GM21529 (cell line): Measurements from ENCODE around the gene AHDC1.

Experiments
- ATAC-seq: cut with Tn5 transposase; IDR thresholded peaks from one replicate; pipeline ENCODE4 v1.9.1; 2021; ENCODE audit not compliant: unreplicated experiment

The AHDC1 gene

DNA sequence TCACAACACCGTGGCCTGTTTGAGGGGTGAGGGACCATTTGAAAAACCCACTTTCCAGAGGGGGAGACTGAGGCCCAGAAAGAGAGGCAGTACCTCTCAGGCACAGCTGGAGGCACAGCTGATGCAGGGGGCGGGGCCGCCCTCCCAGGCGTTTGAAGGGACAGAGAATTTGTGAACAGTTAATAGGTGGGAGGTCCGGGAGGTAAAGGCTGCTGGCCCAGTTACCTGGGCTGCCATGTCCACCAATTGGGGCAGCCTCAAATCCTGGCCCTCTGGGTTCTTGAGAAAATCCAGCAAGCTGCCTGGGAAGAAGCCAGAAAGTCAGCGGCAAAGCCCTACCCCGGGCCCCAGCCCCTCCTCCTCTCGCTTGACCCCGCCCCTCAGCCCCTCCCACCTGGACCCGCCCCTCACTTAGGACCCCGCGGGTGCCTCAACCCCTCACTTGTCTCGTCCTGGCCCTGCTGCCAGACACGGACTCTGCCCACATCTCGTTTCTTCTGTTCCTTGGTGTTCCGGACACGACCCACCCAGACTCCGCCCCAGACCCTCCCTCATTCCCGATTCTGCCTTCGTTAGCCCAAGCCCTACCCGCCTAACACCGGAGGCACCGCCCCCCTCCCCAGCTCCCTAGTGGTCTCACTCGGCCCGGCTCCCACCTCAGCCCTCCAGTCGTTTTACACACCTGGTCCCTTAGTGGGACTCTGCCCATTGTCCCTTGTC lies 10.8 kb upstream of the AHDC1 start:
- no peak for ATAC-seq

DNA sequence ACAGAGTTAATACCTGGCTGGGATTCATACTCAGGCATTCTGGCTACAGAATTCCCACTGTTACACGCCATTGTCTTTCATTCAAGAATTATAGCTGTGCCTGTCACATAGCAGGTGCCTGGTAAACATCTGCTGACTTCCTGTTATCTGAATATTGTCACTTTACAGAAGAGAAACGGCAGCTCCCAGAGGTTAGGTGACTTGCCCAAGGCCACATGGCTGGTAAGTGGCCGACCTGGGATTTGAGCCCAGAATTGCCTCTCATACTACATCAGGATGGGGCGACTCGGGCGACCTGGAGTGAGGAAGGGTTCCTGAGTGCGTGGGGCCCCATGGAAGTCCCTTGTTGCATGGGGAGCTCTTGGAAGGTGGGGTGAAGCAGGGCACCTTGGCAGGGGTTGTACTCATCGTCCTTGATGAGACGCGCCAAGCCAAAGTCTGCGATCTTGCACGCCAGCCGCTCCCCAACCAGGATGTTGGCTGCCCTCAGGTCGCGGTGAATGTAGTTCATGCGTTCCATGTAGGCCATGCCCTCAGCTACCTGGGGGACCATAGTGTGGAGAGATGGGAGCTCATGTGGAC lies 10.2 kb upstream of the AHDC1 start:
- no peak for ATAC-seq

DNA sequence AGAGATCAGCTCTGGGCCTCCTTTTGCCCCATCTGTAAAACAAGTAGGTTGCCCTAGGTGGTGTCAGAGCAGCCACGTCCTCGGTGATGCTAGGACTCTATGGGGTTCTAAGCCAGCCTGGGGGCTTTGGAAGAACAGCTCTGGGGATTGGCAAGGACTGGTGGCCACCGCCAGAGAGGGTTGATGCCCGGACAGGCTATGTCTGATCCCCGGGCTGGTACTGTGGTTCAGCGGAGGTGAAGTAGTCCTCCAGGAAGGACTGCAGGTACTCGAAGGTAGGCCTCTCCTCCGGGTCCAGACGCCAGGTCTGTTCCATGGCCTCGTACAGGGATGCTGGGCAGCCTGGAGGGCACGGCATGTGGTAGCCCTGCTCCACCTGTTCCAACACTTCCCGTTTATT lies 8.8 kb upstream of the AHDC1 start:
- ATAC-seq: no peak

DNA sequence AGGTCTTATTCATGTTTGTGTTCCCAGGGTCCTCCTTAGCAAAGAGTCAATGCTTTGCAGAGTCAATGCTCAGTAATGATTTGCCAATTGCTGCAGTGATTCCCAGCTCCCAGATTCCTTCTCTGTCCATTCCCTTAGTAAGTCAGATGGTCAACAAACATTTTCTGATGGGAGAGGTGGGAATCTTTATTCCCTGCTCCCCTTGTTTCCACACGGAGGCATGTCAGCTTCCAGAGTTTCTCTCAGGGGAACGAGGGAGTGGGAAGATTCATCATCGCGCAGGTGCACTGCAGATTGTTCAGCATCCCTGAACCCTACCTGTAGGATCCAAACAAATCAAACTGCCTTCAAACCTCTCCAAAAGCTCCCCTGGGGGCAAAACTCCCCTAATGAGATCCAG lies 7.5 kb upstream of the AHDC1 start:
- ATAC-seq: no peak

DNA sequence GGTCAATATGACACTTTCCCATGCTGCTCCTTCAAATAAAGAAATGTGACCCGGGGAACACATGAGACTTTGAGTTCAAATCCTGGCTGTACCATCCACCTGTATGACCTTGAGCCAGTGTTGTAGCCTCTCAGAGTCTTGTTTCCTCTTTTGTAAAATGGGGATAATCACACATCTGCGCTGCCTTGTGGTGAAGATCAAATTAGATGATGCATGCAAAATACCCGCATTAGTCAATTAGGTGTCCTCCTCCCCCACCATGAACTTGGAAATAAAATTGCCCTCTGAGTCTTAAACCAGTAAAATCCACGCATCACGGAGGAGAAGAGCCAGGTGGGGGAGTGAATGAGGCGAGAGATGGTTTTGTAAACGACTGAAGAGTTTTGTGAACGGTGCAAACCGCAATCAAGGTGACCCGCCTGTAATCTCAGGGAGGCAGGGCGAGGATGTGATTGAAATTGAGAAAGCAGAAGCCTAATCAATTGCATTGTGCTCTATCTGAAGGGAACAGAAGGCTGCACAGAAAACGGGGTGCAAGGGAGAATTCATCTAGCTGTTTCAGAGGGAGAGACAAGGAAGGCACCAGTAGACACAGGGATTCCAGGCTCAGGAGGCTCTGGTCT lies 5.8 kb upstream of the AHDC1 start:
- no peak for ATAC-seq

DNA sequence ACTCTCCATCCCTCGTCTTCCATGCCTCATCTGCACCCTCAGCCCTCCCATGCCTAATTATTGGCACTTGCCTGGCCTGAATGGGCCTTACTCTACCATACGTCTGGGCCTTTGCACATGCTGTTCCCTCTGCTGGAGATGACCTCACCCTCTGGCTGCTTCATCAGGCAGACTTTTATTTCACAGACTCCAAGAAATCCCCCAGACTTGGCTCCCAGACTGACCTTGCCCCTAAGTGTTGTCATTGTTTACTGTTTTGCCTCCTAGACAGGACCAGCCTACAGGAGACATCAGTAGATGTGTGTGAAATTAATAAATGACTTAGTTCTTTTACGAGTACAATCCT lies 5.2 kb upstream of the AHDC1 start:
- no peak for ATAC-seq

DNA sequence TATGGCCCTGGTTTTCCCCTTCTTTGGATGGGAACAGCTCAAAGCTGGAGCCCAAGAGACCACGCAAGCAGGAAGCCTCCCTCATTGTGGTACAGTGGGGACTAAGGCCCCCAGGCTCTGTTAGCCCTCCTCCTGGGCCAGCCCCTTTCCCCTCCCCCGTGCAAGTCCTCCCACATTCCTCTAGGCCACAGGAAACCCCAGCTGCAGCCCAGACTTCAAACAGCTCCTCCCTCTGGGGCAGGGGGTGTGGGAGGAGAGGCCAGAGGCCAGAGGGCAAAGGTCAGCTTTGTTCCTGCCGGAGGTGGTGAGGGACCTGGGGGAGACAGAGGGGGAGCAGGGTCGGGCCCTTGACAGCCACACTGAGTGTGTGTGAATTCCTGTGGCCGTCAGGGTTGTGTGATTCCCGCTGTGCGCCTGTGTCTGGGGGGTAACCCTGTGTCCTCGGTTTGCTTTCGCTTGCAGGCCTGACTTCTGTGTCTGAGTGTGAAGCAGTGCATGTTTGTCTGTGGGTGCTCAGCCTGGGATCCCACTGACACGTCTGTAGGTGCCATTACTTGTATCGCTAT lies 3.4 kb upstream of the AHDC1 start:
- no peak for ATAC-seq

DNA sequence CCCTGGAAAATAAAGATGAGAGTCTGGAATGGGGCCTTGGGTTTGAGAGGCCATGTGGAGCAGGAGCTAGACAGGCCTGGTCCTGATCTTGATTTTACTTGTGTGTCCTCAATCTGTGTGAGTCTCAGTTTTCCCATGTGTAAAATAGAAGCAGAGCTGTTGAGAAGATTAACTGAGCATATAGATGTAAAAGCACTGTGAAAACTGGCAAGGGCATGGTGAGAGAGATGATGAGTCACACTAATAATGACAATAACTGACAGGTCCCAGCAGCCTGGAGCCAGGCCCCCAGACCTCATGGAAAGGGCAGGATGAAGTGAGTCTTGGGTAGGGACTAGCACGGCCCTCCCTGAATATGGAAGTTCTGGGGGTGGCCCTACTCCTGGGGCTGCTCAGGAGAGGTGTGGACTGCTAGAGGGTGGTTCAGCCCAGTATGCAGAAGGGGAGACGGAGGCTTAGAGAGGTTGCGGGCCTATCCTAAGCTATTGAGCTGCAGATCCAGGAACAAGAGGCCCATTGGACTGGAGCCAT lies 2.8 kb upstream of the AHDC1 start:
- ATAC-seq: no peak

DNA sequence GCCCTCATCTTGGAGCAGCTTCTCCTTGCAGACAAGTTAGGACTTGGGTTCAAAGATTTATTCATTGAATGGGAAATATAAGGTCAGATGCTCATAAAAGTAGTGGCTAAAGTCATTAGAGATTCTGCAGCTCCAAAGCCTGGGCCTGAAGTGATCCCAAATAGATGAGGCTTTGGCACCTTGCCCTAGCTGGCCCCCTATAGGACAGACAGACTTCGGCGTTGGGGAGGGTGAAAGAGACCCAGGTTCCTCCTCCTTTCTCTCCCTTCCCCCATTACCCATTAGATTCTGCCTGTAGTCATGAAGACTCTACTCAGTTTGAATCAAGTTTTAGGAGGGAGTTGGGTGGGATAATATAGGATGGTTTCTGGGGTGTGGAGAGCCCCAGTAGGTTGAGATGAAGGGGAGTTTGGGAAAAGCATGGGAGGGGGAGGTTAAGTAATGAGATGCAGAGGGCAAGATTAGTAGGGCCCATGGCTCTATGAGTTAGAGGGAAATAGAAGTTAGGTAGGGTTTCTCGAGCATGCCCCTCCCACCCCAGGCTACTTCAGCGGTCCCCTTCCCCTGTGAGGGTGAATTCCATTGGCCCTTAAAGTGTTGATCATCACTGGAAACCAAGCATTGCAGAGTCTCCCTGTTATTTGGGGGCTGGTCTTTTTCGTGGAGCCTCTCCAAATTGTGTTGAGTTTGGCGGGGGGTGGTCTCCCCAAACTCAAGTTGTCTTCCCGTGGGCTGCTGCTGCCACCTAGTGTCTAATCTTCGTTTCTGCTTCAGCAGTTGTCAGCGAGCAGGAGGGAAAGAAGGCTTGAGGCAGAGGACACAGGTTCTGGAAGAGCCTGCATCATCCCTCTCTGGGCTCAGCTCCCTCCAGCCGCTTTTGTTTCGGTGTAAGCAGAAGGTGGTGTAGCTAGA lies 2.1 kb upstream of the AHDC1 start:
- ATAC-seq: no peak

DNA sequence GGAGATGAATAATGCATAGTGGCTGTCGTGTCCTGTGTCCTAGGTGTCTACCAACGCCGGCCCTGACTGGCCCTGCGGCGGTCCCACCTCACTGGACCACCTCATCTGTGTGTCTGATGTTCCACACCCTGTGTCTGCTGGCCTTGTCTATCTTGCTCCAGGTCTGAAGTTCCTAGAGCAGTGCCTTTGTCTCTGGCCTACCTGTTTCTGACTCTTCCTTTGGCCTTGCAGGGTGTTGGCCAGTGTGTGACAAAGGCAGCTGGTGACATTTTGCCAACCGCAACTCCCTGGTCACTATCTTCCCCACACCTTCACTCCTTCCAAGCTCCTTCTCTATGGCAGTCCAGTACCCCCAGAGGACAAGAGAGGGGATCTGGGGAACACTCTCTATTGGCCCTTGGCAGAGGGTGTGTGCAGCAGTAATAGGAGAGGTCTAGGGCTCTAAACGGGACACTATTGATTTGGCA lies 1.4 kb upstream of the AHDC1 start:
- no peak for ATAC-seq

DNA sequence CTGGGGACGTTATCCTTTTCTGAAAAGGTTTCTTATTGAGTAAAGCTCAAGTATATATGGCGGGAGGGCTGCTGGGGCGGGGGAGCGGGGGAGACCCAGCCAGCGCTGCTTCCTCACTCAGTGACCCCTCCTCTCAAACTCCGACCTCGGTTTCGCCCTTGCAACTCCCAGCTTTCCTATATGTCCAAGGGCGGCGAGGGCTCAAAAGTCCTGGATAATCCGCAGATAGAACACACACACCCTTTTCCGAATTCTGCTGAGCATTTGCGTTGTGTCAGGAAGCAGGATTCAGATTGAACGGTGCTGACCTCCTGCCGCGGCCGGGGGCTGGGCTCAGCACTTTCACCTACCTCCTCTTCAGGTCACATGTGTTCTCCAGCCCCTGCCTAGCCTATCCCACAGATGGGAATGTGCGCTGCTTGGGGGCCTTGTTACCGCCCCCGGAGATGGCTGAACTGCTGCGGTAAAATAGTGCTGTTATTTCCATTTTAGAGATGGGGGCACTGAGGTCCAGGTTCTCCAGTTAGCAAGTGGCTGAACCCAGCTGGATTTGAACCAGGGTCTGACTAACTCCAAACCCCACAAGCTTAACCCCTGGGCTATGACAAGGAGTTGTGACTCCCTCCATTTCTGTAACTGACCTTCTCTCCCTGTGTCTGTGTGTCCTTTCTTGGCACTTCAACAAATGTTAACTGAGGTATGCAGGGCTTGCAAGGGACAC lies 795 bp upstream of the AHDC1 start:
- no peak for ATAC-seq

DNA sequence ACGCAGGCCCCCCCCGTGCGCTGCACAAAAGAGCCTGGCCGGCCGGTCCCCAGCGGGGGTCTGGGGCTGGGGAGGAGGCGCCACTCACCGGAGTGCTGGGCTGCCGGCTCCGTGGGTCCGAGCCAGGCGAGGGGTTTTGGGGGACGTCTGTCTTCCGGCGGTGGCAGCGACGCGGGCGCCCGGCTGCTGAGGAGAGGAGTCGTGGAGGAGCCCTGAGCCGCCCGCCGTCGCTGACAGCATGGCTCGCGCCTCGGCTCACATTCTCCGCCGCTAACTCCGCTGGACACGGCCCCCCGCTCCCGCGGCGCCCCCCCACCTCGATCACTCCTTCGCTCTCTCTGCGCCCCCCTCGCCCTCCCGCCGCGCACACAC lies 649 bp downstream of the AHDC1 start:
- no peak for ATAC-seq

DNA sequence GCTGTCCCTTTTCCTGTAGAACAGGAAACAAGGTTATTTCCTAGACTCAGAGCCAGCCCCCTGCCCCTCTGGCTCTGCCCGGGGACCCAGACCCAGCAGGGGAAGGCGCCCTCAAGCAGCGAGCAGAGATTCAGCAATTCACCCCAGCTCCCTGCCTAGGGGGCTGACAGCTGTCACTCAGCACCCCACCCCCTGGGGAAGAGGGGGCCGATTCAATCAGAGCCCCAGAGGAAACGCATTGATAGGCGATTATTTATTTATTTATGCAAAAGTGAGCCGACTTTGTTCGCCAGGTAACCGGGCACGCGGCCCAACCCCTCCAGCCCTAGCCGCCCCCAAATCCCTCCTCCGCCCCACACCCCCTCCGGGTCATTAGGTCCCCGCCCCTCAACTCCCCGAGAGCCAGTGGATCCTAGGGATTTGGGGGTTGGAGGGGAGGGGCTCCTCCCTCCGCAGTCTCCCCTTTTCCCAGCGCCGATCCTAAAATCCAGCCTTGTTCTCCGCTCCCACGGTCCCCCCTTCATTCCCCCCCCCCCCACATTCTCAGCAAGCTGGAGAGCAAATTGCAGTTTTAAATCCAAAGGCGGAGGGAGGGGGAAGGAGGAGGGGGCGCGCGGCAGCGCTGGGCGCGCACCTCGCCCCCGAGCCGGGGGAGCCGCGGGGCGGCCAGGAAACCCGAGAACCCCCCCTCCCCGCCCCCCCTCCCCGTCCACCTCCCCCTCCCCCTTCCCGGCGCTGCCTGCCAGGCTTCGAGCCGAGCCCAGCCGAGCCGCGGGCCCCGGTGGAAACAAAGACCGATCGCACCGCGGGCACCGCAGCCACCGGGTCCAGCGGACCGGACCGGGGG lies 1.3 kb downstream of the AHDC1 start:
- no peak for ATAC-seq

DNA sequence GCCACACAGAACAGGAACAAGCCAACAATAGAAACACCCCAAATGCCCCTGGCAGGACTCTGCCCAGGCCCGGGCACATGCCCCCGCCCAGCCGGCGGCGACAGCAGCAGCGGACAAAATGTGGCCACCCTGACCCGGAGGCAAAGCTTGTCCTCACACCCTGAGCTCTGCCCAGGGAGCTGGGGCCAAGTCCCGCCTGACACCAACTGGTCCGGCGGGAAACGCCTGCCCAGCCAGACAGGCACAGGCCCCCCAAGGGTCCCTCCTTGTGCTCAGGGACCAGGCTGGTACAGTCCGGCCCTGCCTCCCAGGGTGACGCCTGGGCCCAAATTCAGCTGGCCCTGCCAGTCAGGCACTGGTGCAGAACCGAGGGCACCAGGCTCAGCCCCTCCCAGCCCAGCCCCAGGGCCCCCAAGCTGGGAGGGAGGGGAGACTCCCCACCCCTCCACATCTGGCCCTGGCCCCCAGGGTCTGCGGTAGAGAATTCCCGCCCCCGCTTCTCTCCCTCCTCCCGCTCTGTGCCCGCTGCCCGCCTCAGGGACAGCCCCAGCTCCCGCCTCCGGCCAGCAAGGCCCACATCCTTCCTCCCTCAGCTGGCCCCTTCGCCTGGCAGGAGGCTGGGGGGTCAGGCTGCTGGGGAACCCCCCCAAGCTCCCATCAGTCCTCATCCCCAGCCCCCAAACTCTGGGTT lies 2.0 kb downstream of the AHDC1 start:
- no peak for ATAC-seq

DNA sequence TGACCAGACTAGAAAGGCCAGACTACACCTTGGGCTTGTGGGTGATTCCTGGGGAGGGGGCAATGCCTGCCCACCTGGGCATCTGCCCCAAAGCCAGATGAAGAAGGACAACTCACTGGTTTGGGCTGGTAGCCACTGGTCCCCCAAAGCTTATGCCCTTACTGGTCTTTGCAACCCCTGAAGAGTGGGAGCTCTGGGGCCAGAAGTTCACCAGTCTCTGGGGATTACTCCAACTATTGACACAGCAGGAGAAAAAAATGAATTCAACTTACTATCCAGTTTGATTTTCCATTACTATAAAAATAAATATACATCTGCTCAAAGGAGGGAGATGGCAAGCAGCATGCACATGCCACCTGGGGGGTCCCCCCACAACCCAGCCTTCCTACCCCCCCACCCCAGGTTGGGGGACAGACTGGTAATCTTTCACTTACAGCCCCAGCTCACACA lies 2.6 kb downstream of the AHDC1 start:
- ATAC-seq: no peak

DNA sequence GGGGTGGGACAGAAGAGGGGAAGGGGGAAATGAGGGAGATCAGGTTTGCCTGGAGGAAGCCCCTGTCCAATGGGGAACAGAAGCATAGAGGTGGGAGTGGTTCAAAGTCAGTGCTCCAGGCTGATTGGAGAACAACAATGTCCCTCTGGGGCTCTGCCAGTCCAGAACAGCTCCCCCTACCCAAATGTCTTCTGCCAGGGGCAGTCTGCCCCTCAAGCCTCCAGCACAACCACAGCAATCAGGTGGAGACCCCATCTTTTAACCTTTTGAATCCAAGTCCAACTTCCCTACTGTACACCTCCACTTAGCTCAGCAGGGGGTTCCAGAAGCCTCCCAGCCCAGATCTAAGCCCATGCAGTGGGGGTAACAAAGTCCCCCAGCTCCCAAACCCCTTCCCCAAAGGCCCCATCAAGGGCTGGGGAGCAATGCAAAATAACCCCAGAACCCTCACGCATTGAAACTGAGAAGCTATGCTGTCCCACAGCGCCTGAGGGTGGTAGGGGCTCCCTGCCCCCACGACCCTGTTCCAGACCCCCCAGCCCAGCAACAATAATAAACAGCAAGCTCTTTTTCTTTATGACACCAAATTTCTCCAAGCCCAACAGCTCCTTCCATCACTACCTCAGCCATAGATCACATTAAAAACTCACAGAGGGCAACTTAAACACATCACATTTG lies 3.3 kb downstream of the AHDC1 start:
- no peak for ATAC-seq

DNA sequence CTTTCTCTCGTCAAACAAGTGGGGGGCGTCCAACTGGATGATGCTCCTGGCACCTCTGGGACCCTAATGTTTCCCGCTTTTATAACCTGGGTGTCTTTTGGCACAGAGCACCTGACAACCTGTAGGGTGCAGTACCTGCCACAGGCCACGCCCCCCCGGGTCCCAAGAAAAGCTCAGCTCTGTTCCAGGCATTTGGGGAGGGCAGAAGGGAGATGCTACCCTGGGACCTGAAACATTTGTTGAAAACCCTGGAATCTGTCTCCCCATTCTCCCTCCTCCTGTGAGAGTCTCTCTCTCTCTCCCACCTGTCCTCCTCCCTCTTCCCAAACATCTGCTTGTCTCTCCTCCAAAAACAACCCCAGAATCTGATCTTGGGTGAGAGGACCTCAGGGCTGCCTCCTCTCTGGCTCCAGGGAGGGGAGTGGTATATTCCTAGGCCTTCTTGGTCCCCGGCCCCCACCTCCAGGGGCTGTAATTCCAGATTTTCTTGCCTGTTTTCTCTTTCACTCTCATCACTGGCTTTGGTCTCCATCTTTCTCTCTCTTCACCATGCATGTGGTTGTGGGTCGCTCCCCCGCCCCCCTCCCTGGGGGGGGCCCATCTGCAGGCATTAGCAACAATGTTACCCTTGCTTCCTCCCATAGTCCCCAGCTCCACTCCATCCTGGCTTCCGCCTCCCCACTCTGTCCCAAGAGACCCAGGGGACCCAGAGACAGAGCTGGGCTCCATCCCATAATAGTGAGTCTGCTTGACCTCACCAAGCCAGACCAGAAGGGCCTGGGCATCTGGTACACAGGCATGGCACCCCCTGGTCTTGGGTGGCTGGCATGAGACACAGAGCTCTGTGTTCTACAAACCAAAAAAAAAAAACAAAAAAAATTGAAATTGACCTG lies 4.1 kb downstream of the AHDC1 start:
- ATAC-seq: no peak
